Right ventricle myocardium superior (tissue), 1 donor: Measurements from ENCODE around the gene TTF1. TPM values are rescaled to one million over a fixed set of nuclear protein-coding genes. Genes with fewer than 3 reads are reported as not detected.

Experiments used
- ATAC-seq: fragments of 200-7000 bp; cut with Tn5 transposase; one replicate; pipeline ENCODE4 v1.9.1; 2020; ENCODE audit warnings: mild to moderate bottlenecking; ENCODE audit not compliant: poor library complexity
- DNase-seq: peaks from one replicate; pipeline ENCODE4 v3.0.0-alpha.2; 2020
- intact Hi-C: fragments of 100-400 bp; cut with DNase I; formaldehyde crosslinking; loops from one replicate; pipeline ENCODE4 v1.11.2; 2022
- total RNA-seq: library from RNA; stranded (reverse); fragmentation: NEBNext Ultra II Directional; extraction: Animal tissue kit (Norgen Biotek cat#: 25700); gene quantifications from one replicate; pipeline ENCODE4 v1.2.1, GENCODE V29; 2021
- donor health status: DM: no; HTN: yes; CAD: no; lungs with severe emphysema.

The TTF1 gene
- total RNA-seq, 1 donor from 2014 or later, result 17.4 TPM

- DNase-seq, result no peak
- ATAC-seq, result no peak
- intact Hi-C loops, result no loop called here
Observed at GRCh38 chr9:132418726-132419363, 12.2 kb upstream of the TTF1 start.

- ATAC-seq (no peak), DNase-seq (no peak)
- intact Hi-C loops, result no loop called here
Observed at GRCh38 chr9:132415181-132415580, 8.5 kb upstream of the TTF1 start.

- ATAC-seq (no peak), DNase-seq (no peak)
- intact Hi-C loops, result loop anchor here (5.0 kb wide), 1 partner anchor 388 kb away; no protein-coding TSS in a partner anchor
Observed at GRCh38 chr9:132414731-132415130, 8.1 kb upstream of the TTF1 start.

GRCh38 chr9:132413926-132414325 is 7.3 kb upstream of the TTF1 start:
- ATAC-seq (no peak), DNase-seq (no peak)
- intact Hi-C loops, result loop anchor here (2.0 to 5.0 kb wide), 2 partner anchors 161 to 388 kb away; no protein-coding TSS in a partner anchor

- no peak for DNase-seq
- no peak for ATAC-seq
- intact Hi-C loops, result loop anchor here (2.0 to 5.0 kb wide), 2 partner anchors 163 to 390 kb away; no protein-coding TSS in a partner anchor
Observed at GRCh38 chr9:132412089-132412488, 5.4 kb upstream of the TTF1 start.

- ATAC-seq (peak; percentile 53), DNase-seq (peak; percentile 67)
- intact Hi-C loops, result loop anchor here (5.0 kb wide), 1 partner anchor 391 kb away; no protein-coding TSS in a partner anchor
Observed at GRCh38 chr9:132411091-132411508, 4.5 kb upstream of the TTF1 start.

GRCh38 chr9:132410642-132411041 is 4.0 kb upstream of the TTF1 start:
- DNase-seq, result no peak
- ATAC-seq, result no peak
- intact Hi-C loops, result loop anchor here (5.0 kb wide), 1 partner anchor 392 kb away; no protein-coding TSS in a partner anchor

- intact Hi-C loops, result loop anchor here (5.0 kb wide), 1 partner anchor 392 kb away; no protein-coding TSS in a partner anchor
- ATAC-seq, result peak; percentile 63
- DNase-seq, result peak; percentile 69
Observed at GRCh38 chr9:132409828-132410528, 3.3 kb upstream of the TTF1 start, which contains the start of gene CFAP77. Gene CFAP77, plus strand, starts transcription at chr9:132410211. Its CDS starts 61 bp downstream, at chr9:132410272.

- ATAC-seq (peak; percentile 79), DNase-seq (peak; percentile 83)
- intact Hi-C loops, result no loop called here
Observed at GRCh38 chr9:132408521-132408920, 1.9 kb upstream of the TTF1 start.

GRCh38 chr9:132407196-132407595 is 556 bp upstream of the TTF1 start:
- intact Hi-C loops, result no loop called here
- DNase-seq, result no peak
- ATAC-seq, result no peak

GRCh38 chr9:132404228-132404881 is 2.3 kb downstream of the TTF1 start:
- intact Hi-C loops, result no loop called here
- DNase-seq, result no peak
- ATAC-seq, result no peak

- ATAC-seq (no peak), DNase-seq (no peak)
- intact Hi-C loops, result no loop called here
Observed at GRCh38 chr9:132401824-132402223, 4.8 kb downstream of the TTF1 start.

GRCh38 chr9:132395560-132395959 is 11.1 kb downstream of the TTF1 start:
- no peak for ATAC-seq
- intact Hi-C loops, result no loop called here
- DNase-seq, result no peak

GRCh38 chr9:132391449-132391848 is 15.2 kb downstream of the TTF1 start:
- no peak for DNase-seq
- intact Hi-C loops, result no loop called here
- no peak for ATAC-seq

- no peak for DNase-seq
- intact Hi-C loops, result no loop called here
- peak; percentile 12 for ATAC-seq
Observed at GRCh38 chr9:132390966-132391365, 15.7 kb downstream of the TTF1 start.

- DNase-seq (no peak), ATAC-seq (no peak)
- intact Hi-C loops, result no loop called here
Observed at GRCh38 chr9:132387133-132387532, 19.5 kb downstream of the TTF1 start.

- ATAC-seq (no peak), DNase-seq (no peak)
- intact Hi-C loops, result no loop called here
Observed at GRCh38 chr9:132384376-132384775, 22.3 kb downstream of the TTF1 start.

- intact Hi-C loops, result no loop called here
- DNase-seq (no peak), ATAC-seq (no peak)
Observed at GRCh38 chr9:132383462-132383883, 23.2 kb downstream of the TTF1 start.

- intact Hi-C loops, result no loop called here
- DNase-seq (no peak), ATAC-seq (no peak)
Observed at GRCh38 chr9:132381966-132382541, 24.6 kb downstream of the TTF1 start.
